ENCODE results near the gene KCNA3. TPM values are rescaled to one million over a fixed set of nuclear protein-coding genes. Genes with fewer than 3 reads are reported as not detected.

KCNA3 gene
- total RNA-seq, 1 experiment from 2014 or later, result 1.2 TPM

GRCh38 chr1:110636149-110636935 is 38.4 kb downstream of the KCNA3 start (continued):
- no peak for TF ChIP-seq PRDM15 (CRISPR knock-in tag; IDR thresholded peaks at IDR 0.05)
- TF ChIP-seq SMAD4 (CRISPR knock-in tag; IDR thresholded peaks at IDR 0.05), result no peak
- no peak for TF ChIP-seq IRF1 (CRISPR knock-in tag; IDR thresholded peaks at IDR 0.05)
- no peak for TF ChIP-seq HMGA2 (CRISPR knock-in tag; IDR thresholded peaks at IDR 0.05)
- no peak for TF ChIP-seq ZNF416 (CRISPR knock-in tag; IDR thresholded peaks at IDR 0.05)
- TF ChIP-seq NR2C2 (CRISPR knock-in tag; IDR thresholded peaks at IDR 0.05), result no peak

- Mint-ChIP-seq H3K4me3 (no peak overlapping the region), H3K27ac (no peak overlapping the region), H3K9me3 (no peaks in the 10 kb centered on the region), H3K27me3 (ENCODE audit: low read depth) (peaks cover 4% of the 10 kb centered on the region; the same call in 1 of the 2 replicates), H3K36me3 (no peaks in the 10 kb centered on the region), H3K4me1 (no peaks in the 10 kb centered on the region)
- no peak for TF ChIP-seq ZSCAN18 (CRISPR knock-in tag; IDR thresholded peaks at IDR 0.05)
- ChIA-PET POLR2A (no interaction called here), CTCF (interaction anchor here (0.6 to 5.6 kb wide), 4 partner anchors 16 to 145 kb away, joined by 4 to 58 read pairs (median 6); no protein-coding TSS in a partner anchor)
- DNase-seq (ENCODE audit: low spot score) (no peak), ATAC-seq (no peak)
These were observed 39.3 kb downstream of the KCNA3 start for GRCh38 chr1:110635434-110635833.

GRCh38 chr1:110634455-110635311 is 40.1 kb downstream of the KCNA3 start:
- no peaks in the 10 kb centered on the region for H3K36me3 Mint-ChIP-seq
- H3K9me3 Mint-ChIP-seq, result no peaks in the 10 kb centered on the region
- H3K4me1 Mint-ChIP-seq, result no peaks in the 10 kb centered on the region
- ChIA-PET POLR2A (no interaction called here), CTCF (interaction anchor here (0.8 to 5.6 kb wide), 5 partner anchors 15 to 195 kb away, joined by 3 to 58 read pairs (median 6); no protein-coding TSS in a partner anchor)
- no peak for DNase-seq (ENCODE audit: low spot score)
- ATAC-seq, result no peak
- no peaks in the 10 kb centered on the region; the same call in 1 of the 2 replicates for H3K27me3 Mint-ChIP-seq (ENCODE audit: low read depth)
- no peak overlapping the region for H3K4me3 Mint-ChIP-seq
- H3K27ac Mint-ChIP-seq, result no peak overlapping the region
- TF ChIP-seq ZSCAN18 (CRISPR knock-in tag; IDR thresholded peaks at IDR 0.05) (no peak), CREM (CRISPR knock-in tag; IDR thresholded peaks at IDR 0.05) (no peak), PRDM15 (CRISPR knock-in tag; IDR thresholded peaks at IDR 0.05) (no peak), E2F5 (CRISPR knock-in tag; IDR thresholded peaks at IDR 0.05) (no peak), PREB (CRISPR knock-in tag; IDR thresholded peaks at IDR 0.05; ENCODE audit: borderline replicate concordance) (no peak), TP53 (CRISPR knock-in tag; IDR thresholded peaks at IDR 0.05) (no peak), KAT7 (CRISPR knock-in tag; IDR thresholded peaks at IDR 0.05; ENCODE audit: borderline replicate concordance) (no peak)
